ENCODE measurements around the gene ABCD4. TPM values are rescaled to one million over a fixed set of nuclear protein-coding genes. Genes with fewer than 3 reads are reported as not detected.

Gene ABCD4
- polyA plus RNA-seq, 2 of the 4 experiments (the other 2 are of a cell fraction) = 13.9 to 35.8 TPM

- TF ChIP-seq ZC3H11A (IDR thresholded peaks at IDR 0.05) (no peak), NR3C1 (IDR thresholded peaks at IDR 0.05) (no peak)
Observed at GRCh38 chr14:74292061-74292460, 10.7 kb downstream of the ABCD4 start (continued).

- Histone ChIP-seq H3K9me3 (no peaks in the 10 kb centered on the region), H3K4me2 (no peak overlapping the region), H3K4me1 (no peaks in the 10 kb centered on the region), H3K27ac (no peak overlapping the region), H3K4me3 (no peak overlapping the region)
- WGBS (ENCODE audit: missing lambda C conversion rate) = 56% methylated on average over 7 of the region's 7 CpGs
- CTCF ChIA-PET = interaction anchor here (0.7 to 1.6 kb wide), 3 partner anchors 34 to 412 kb away, joined by 3 to 4 read pairs (median 3); no protein-coding TSS in a partner anchor
- TF ChIP-seq ZFP36 (IDR thresholded peaks at IDR 0.05; ENCODE audit: borderline replicate concordance, partially characterized antibody) = no peak
- TF ChIP-seq CTCF (IDR thresholded peaks at IDR 0.05) = peak; percentile 27; the same call in 2 of the 3 replicates
- FAIRE-seq (no peak), DNase-seq (ENCODE audit: low read depth in 1 of 2, low spot score in 1 of 2) (peak; percentile 22 to 39), ATAC-seq (peak in 1 of 2 experiments; percentile 15; a peak in 3 of 6 replicates)
- POLR2A ChIA-PET = no interaction called here
Observed at GRCh38 chr14:74290415-74290814, 12.3 kb downstream of the ABCD4 start.

- Histone ChIP-seq H3K4me2 (no peak overlapping the region), H3K27ac (no peak overlapping the region), H3K4me1 (no peaks in the 10 kb centered on the region), H3K9me3 (no peaks in the 10 kb centered on the region), H3K4me3 (no peak overlapping the region)
- DNase-seq (ENCODE audit: low read depth in 1 of 2, low spot score in 1 of 2) (no peak), ATAC-seq (no peak), FAIRE-seq (no peak)
- TF ChIP-seq MAX (IDR thresholded peaks at IDR 0.05) (no peak), ZC3H11A (IDR thresholded peaks at IDR 0.05) (no peak), EHMT2 (IDR thresholded peaks at IDR 0.05; ENCODE audit: low read depth) (no peak), RARB (CRISPR knock-in tag; IDR thresholded peaks at IDR 0.05) (no peak), EHF (CRISPR knock-in tag; IDR thresholded peaks at IDR 0.05) (no peak), HOXB5 (CRISPR knock-in tag; IDR thresholded peaks at IDR 0.05) (no peak), NPAS2 (CRISPR knock-in tag; IDR thresholded peaks at IDR 0.05; ENCODE audit: borderline replicate concordance) (no peak)
- POLR2A ChIA-PET = no interaction called here
- CTCF ChIA-PET = interaction anchor here (0.6 kb wide), 1 partner anchor 1344 kb away, joined by 3 read pairs; no protein-coding TSS in a partner anchor
- WGBS (ENCODE audit: missing lambda C conversion rate) = 93% methylated on average over 4 of the region's 5 CpGs
Observed at GRCh38 chr14:74289801-74290200, 12.9 kb downstream of the ABCD4 start.

DNA sequence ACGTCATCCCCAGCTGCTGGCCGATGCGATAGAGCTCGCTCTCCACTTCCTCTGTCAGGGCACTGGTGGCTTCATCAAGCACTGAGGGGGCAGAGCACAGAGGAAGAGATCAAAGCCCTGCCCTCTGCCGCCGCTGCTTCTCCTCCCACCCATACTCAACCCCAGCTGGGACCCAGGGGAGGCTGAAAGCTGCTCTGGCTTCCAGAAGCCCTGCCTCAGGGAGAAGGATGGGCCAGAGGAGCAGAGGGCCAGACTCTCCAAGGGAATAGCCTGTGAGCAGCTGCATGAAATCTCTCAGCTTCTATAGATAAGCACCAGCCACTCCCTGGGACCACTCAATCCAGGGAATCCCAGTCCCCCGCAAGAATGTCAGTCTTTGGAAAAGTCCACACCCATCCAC, 16.0 kb downstream of the ABCD4 start:
- FAIRE-seq (no peak), DNase-seq (ENCODE audit: low read depth in 1 of 2, low spot score in 1 of 2) (no peak), ATAC-seq (no peak)
- H3K27ac ChIP-seq = no peak overlapping the region
- H3K4me3 ChIP-seq = no peak overlapping the region
- ChIA-PET POLR2A (no interaction called here), CTCF (interaction anchor here (0.7 to 4.8 kb wide), 6 partner anchors 8 to 185 kb away, joined by 3 to 43 read pairs (median 6); partner anchors contain the start of gene ABCD4)
- no peak overlapping the region for H3K4me2 ChIP-seq
- 98% methylated on average over 7 of the region's 7 CpGs for WGBS (ENCODE audit: missing lambda C conversion rate)
- no peak for TF ChIP-seq POLR2A (IDR thresholded peaks at IDR 0.05; ENCODE audit: low read length)
- TF ChIP-seq HES2 (IDR thresholded peaks at IDR 0.05) = no peak
- TF ChIP-seq HDAC2 (IDR thresholded peaks at IDR 0.05) = no peak
- TF ChIP-seq HOXB13 (CRISPR knock-in tag; IDR thresholded peaks at IDR 0.05; ENCODE audit: low read depth) = no peak
- H3K4me1 ChIP-seq = no peaks in the 10 kb centered on the region
- no peaks in the 10 kb centered on the region for H3K9me3 ChIP-seq

DNA sequence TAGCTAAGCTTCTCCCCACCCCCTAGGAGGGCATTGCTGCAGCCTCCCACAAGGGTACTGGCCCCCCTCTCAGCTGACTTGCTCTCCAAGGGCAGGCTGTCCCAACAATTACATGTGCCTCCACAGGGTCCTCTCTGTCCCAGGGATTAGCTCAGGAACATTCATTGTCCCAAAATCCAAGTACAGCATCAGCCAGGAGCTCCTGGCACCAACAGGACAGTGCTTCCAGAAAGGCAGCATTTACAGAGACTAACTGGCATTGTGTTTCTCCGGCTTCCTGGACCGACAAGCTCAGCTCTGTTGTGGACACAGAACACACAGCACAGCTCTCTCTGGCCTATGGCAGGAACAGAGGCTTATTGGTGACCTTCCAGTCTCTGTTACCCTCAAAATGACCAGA, 21.7 kb downstream of the ABCD4 start:
- FAIRE-seq (no peak), ATAC-seq (no peak; a peak in 1 of 6 replicates), DNase-seq (ENCODE audit: low read depth in 1 of 2, low spot score in 1 of 2) (no peak)
- Histone ChIP-seq H3K27ac (no peak overlapping the region), H3K4me3 (no peak overlapping the region), H3K4me2 (no peak overlapping the region), H3K9me3 (peaks cover 7% of the 10 kb centered on the region; the same call in 2 of the 3 replicates), H3K4me1 (no peaks in the 10 kb centered on the region)
- 83% methylated on average over 2 of the region's 2 CpGs for WGBS (ENCODE audit: missing lambda C conversion rate)
- ChIA-PET POLR2A (no interaction called here), CTCF (interaction anchor here (1.2 to 2.0 kb wide), 8 partner anchors 11 to 30 kb away, joined by 3 to 9 read pairs (median 5); partner anchors contain the start of gene ABCD4)
- TF ChIP-seq FOSL2 (IDR thresholded peaks at IDR 0.05) (no peak), FOSL2 (CRISPR knock-in tag; IDR thresholded peaks at IDR 0.05) (no peak), RFX5 (IDR thresholded peaks at IDR 0.05) (no peak), JUN (IDR thresholded peaks at IDR 0.05) (no peak), RNF2 (IDR thresholded peaks at IDR 0.05; ENCODE audit: borderline replicate concordance, low read depth) (no peak), EHMT2 (IDR thresholded peaks at IDR 0.05; ENCODE audit: low read depth) (no peak), PHF8 (IDR thresholded peaks at IDR 0.05; ENCODE audit: borderline replicate concordance, low read depth) (no peak), HOXA7 (CRISPR knock-in tag; IDR thresholded peaks at IDR 0.05) (no peak), ZNF302 (CRISPR knock-in tag; IDR thresholded peaks at IDR 0.05) (no peak), SREBF2 (IDR thresholded peaks at IDR 0.05) (no peak), ESRRA (IDR thresholded peaks at IDR 0.05; ENCODE audit: borderline replicate concordance, low read length) (no peak), EHF (CRISPR knock-in tag; IDR thresholded peaks at IDR 0.05) (no peak), RARB (CRISPR knock-in tag; IDR thresholded peaks at IDR 0.05) (no peak)
